ENCODE data around the gene FAM181B.

FAM181B gene

GRCh38 chr11:82683029-82683428, 50.6 kb downstream of the FAM181B start:
- DNase-seq (ENCODE audit: low read depth, low spot score) = no peak
- TF ChIP-seq FOXP2 (optimal IDR thresholded peaks at IDR 0.05; ENCODE audit: control extremely low read depth, extremely low read length, insufficient read depth) = no peak
- no peak for TF ChIP-seq POLR2AphosphoS5 (IDR thresholded peaks at IDR 0.05; ENCODE audit: borderline replicate concordance, low read depth, low read length)
- TF ChIP-seq EZH2 (IDR thresholded peaks at IDR 0.05) = no peak
- no peak overlapping the region for H3K4me3 ChIP-seq
- no peaks in the 10 kb centered on the region for H3K36me3 ChIP-seq (ENCODE audit: insufficient read depth, low read length)
- no peaks in the 10 kb centered on the region for H3K9me3 ChIP-seq (ENCODE audit: low read depth, low read length)
- H3K9ac ChIP-seq (ENCODE audit: insufficient read length) = no peak overlapping the region
- H3K27ac ChIP-seq = no peak overlapping the region

DNA sequence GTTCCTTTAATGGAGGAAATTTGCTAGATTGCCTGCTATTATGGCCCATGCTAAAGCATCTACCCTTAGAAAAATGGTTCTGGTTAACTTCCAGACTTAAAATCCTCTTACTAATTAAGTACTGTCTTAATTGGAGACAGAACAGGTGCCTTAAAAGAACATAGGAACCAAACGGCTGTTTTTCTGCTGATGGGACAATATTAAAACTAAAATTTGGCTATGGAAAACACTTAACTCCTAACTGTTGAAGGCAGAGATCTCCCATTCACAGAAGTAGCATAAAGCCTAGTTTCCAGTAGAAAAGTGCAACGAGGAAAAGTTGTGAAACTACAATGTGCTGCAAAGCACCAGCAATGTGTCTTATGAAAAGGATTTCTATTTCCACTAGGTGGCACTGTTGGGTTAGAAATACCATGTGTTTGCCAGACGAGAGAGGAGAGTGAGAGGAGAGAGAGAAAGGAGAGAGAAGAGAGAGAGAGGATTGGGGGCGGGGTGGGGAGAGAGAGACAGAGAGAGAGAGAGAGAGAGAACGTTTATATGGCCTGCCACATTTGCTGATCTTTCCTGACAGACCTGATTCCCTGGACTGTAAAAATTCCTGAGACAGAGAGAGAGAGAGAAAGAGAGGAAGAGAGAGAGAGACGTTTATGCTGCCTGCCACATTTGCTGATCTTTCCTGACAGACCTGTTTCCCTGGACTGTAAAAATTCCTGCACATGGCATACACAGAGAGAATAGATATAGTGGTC, 51.5 kb downstream of the FAM181B start:
- Histone ChIP-seq H3K9ac (ENCODE audit: insufficient read length) (no peak overlapping the region), H3K9me3 (ENCODE audit: low read depth, low read length) (no peaks in the 10 kb centered on the region), H3K4me3 (no peak overlapping the region), H3K36me3 (ENCODE audit: insufficient read depth, low read length) (no peaks in the 10 kb centered on the region), H3K27ac (no peak overlapping the region)
- no peak for TF ChIP-seq FOXP2 (optimal IDR thresholded peaks at IDR 0.05; ENCODE audit: control extremely low read depth, extremely low read length, insufficient read depth)
- no peak for TF ChIP-seq EZH2 (IDR thresholded peaks at IDR 0.05)
- TF ChIP-seq POLR2AphosphoS5 (IDR thresholded peaks at IDR 0.05; ENCODE audit: borderline replicate concordance, low read depth, low read length) = no peak
- peak; percentile 34 for DNase-seq (ENCODE audit: low read depth, low spot score)

- Histone ChIP-seq H3K9me3 (ENCODE audit: low read depth, low read length) (no peaks in the 10 kb centered on the region), H3K36me3 (ENCODE audit: insufficient read depth, low read length) (no peaks in the 10 kb centered on the region), H3K4me3 (no peak overlapping the region), H3K27ac (no peak overlapping the region), H3K9ac (ENCODE audit: insufficient read length) (no peak overlapping the region)
- no peak for DNase-seq (ENCODE audit: low read depth, low spot score)
- TF ChIP-seq FOXP2 (optimal IDR thresholded peaks at IDR 0.05; ENCODE audit: control extremely low read depth, extremely low read length, insufficient read depth) = no peak
- TF ChIP-seq EZH2 (IDR thresholded peaks at IDR 0.05) = no peak
- TF ChIP-seq POLR2AphosphoS5 (IDR thresholded peaks at IDR 0.05; ENCODE audit: borderline replicate concordance, low read depth, low read length) = no peak
Measured at GRCh38 chr11:82680252-82680651, 53.4 kb downstream of the FAM181B start.

Data from SK-N-MC (cell line).